Heart left ventricle (tissue), 13 donors: ENCODE results near the gene DR1.

Source experiments
- CTCF ChIP-seq, 12 donors: fragments of 200-600 bp; sonication (generic) in 4 of 12; IDR thresholded peaks; one replicate each; pipeline versions ENCODE4 v1.5.0 to v1.8.0; 2018 to 2022; ENCODE audit warnings: antibody characterized with exemption in 12 of 12, mild to moderate bottlenecking in 5 of 12
- POLR2A ChIP-seq, 2 donors: fragments of 450-650 bp; IDR thresholded peaks; one replicate each; pipeline ENCODE4 v1.6.1; 2017; ENCODE audit warnings: antibody characterized with exemption in 2 of 2, mild to moderate bottlenecking in 2 of 2, moderate library complexity in 2 of 2
- donor health status: ischemic (EF 13 %, LVEDD 7.1; RV severe dilation, severe dysfunction).
- donor health status: DM: no; HTN: yes; CAD: no.
- donor health status: DM: no; HTN: no; CAD: no.
- donor health status: ischemic (EF 25% LVEDD 6.9; RV normal size, moderate dysfunction).
- donor health status: ischemic (EF 25% LVEDD 5.7; RV mildly dilated, moderate dysfunction).
- donor health status: ischemic (EF 35%, LVEDD 5.7; RV mildly dilated, moderate dysfunction).
- donor health status: nonischemic (EF 11% LVEDD 7.7; RV severe dilation, severe dysfunction).
- donor health status: DM: yes; HTN: yes; CAD: no.
- donor health status: PGD.
- donor health status: ischemic (EF 29% LVEDD 5.4; RV normal size, mild dysfunction).
- donor health status: nonischemic (EF 23%, LVEDD 6.1; RV moderate dilation, normal function).

- TF ChIP-seq CTCF (IDR thresholded peaks at IDR 0.05) = no peak
- no peak for TF ChIP-seq POLR2A (IDR thresholded peaks at IDR 0.05)
These were observed 3.8 kb downstream of the DR1 start for GRCh38 chr1:93349231-93350135.
